ENCODE results near the gene BMPR1A.

Gene BMPR1A

GRCh38 chr10:86768412-86769062 lies 12.1 kb downstream of the BMPR1A start:
- FAIRE-seq: no peak

GRCh38 chr10:86769991-86770390 lies 13.6 kb downstream of the BMPR1A start:
- FAIRE-seq: no peak

- FAIRE-seq: no peak
Measured at GRCh38 chr10:86770412-86770960, 14.1 kb downstream of the BMPR1A start.

- no peak for FAIRE-seq
Measured at GRCh38 chr10:86773498-86773897, 17.1 kb downstream of the BMPR1A start.

- FAIRE-seq: no peak
Measured at GRCh38 chr10:86775056-86775869, 18.8 kb downstream of the BMPR1A start.

GRCh38 chr10:86775870-86776180 lies 19.4 kb downstream of the BMPR1A start:
- no peak for FAIRE-seq

- no peak for FAIRE-seq
Measured at GRCh38 chr10:86779220-86780017, 23.0 kb downstream of the BMPR1A start.

GRCh38 chr10:86782701-86783418 lies 26.4 kb downstream of the BMPR1A start:
- no peak for FAIRE-seq

GRCh38 chr10:86785037-86785436 lies 28.6 kb downstream of the BMPR1A start:
- FAIRE-seq: peak; percentile 3

GRCh38 chr10:86785968-86786367 lies 29.5 kb downstream of the BMPR1A start:
- no peak for FAIRE-seq

- no peak for FAIRE-seq
Measured at GRCh38 chr10:86786368-86786767, 29.9 kb downstream of the BMPR1A start.

- FAIRE-seq: peak; percentile 29
Measured at GRCh38 chr10:86790394-86790793, 34.0 kb downstream of the BMPR1A start.

- no peak for FAIRE-seq
Measured at GRCh38 chr10:86792461-86793167, 36.2 kb downstream of the BMPR1A start.

- FAIRE-seq: no peak
Measured at GRCh38 chr10:86793696-86794095, 37.3 kb downstream of the BMPR1A start.

- no peak for FAIRE-seq
Measured at GRCh38 chr10:86795353-86795752, 38.9 kb downstream of the BMPR1A start.

GRCh38 chr10:86798025-86798424 lies 41.6 kb downstream of the BMPR1A start:
- FAIRE-seq: no peak

- FAIRE-seq: no peak
Measured at GRCh38 chr10:86798611-86799010, 42.2 kb downstream of the BMPR1A start.

GRCh38 chr10:86799188-86799845 lies 42.9 kb downstream of the BMPR1A start:
- no peak for FAIRE-seq

- FAIRE-seq: no peak
Measured at GRCh38 chr10:86801995-86802394, 45.6 kb downstream of the BMPR1A start.

- FAIRE-seq: no peak
Measured at GRCh38 chr10:86802473-86803108, 46.2 kb downstream of the BMPR1A start.

GRCh38 chr10:86803156-86803555 lies 46.7 kb downstream of the BMPR1A start:
- FAIRE-seq: peak; percentile 74
